ENCODE results near the gene CYP2U1. TPM values are rescaled to one million over a fixed set of nuclear protein-coding genes. Genes with fewer than 3 reads are reported as not detected.

CYP2U1 gene
- total RNA-seq, 2 experiments from 2014 or later, result 2.9 to 4.0 TPM

GRCh38 chr4:107977482-107977881, 46.1 kb downstream of the CYP2U1 start:
- H3K4me1 Mint-ChIP-seq (ENCODE audit: low read depth), result peaks cover 6% of the 10 kb centered on the region
- no peaks in the 10 kb centered on the region for H3K9me3 Mint-ChIP-seq
- no peak overlapping the region for H3K4me3 Mint-ChIP-seq
- Histone ChIP-seq H3K4me1 (ENCODE audit: insufficient read depth, low read length) (no peaks in the 10 kb centered on the region), H3K36me3 (ENCODE audit: insufficient read depth, low read length) (no peaks in the 10 kb centered on the region), H3K27ac (ENCODE audit: low read depth in 1 of 2, low read length in 2 of 2) (no peak overlapping the region), H3K4me3 (ENCODE audit: low read length) (no peak overlapping the region), H3K27me3 (ENCODE audit: control insufficient read depth in 1 of 2, insufficient read depth in 2 of 2, low read length in 2 of 2) (no peaks in the 10 kb centered on the region), H3K9me3 (ENCODE audit: control insufficient read depth in 1 of 2, insufficient read depth in 1 of 2, low read length in 2 of 2) (no peaks in the 10 kb centered on the region)
- DNase-seq (no peak), ATAC-seq (ENCODE audit: poor library complexity) (no peak)
- H3K36me3 Mint-ChIP-seq (ENCODE audit: low read depth), result no peaks in the 10 kb centered on the region
- no peak overlapping the region for H3K27ac Mint-ChIP-seq
- intact Hi-C loops (cut with DNase I, micrococcal nuclease), result no loop called here
- ChIA-PET CTCF (no interaction called here), POLR2A (no interaction called here)
- H3K27me3 Mint-ChIP-seq, result no peaks in the 10 kb centered on the region
- no peak for TF ChIP-seq CTCF (IDR thresholded peaks at IDR 0.05)

- no peaks in the 10 kb centered on the region for H3K27me3 Mint-ChIP-seq
- Histone ChIP-seq H3K27ac (ENCODE audit: low read depth in 1 of 2, low read length in 2 of 2) (no peak overlapping the region), H3K4me1 (ENCODE audit: insufficient read depth, low read length) (no peaks in the 10 kb centered on the region), H3K27me3 (ENCODE audit: control insufficient read depth in 1 of 2, insufficient read depth in 2 of 2, low read length in 2 of 2) (no peaks in the 10 kb centered on the region), H3K9me3 (ENCODE audit: control insufficient read depth in 1 of 2, insufficient read depth in 1 of 2, low read length in 2 of 2) (no peaks in the 10 kb centered on the region), H3K4me3 (ENCODE audit: low read length) (no peak overlapping the region), H3K36me3 (ENCODE audit: insufficient read depth, low read length) (no peaks in the 10 kb centered on the region)
- DNase-seq (no peak), ATAC-seq (ENCODE audit: poor library complexity) (no peak)
- H3K4me1 Mint-ChIP-seq (ENCODE audit: low read depth), result peaks cover 6% of the 10 kb centered on the region
- no peaks in the 10 kb centered on the region for H3K9me3 Mint-ChIP-seq
- intact Hi-C loops (cut with DNase I, micrococcal nuclease), result no loop called here
- ChIA-PET CTCF (no interaction called here), POLR2A (no interaction called here)
- H3K27ac Mint-ChIP-seq, result no peak overlapping the region
- no peaks in the 10 kb centered on the region for H3K36me3 Mint-ChIP-seq (ENCODE audit: low read depth)
- no peak for TF ChIP-seq CTCF (IDR thresholded peaks at IDR 0.05)
- H3K4me3 Mint-ChIP-seq, result no peak overlapping the region
Observed at GRCh38 chr4:107977966-107978705, 46.8 kb downstream of the CYP2U1 start.

- no peak for ATAC-seq (ENCODE audit: poor library complexity)
- H3K27me3 Mint-ChIP-seq, result no peaks in the 10 kb centered on the region
- H3K36me3 ChIP-seq (ENCODE audit: insufficient read depth, low read length), result no peaks in the 10 kb centered on the region
- H3K4me1 ChIP-seq (ENCODE audit: insufficient read depth, low read length), result no peaks in the 10 kb centered on the region
- ChIA-PET CTCF (no interaction called here), POLR2A (no interaction called here)
- no peaks in the 10 kb centered on the region for H3K36me3 Mint-ChIP-seq (ENCODE audit: low read depth)
- H3K9me3 Mint-ChIP-seq, result no peaks in the 10 kb centered on the region
- peaks cover 6% of the 10 kb centered on the region for H3K4me1 Mint-ChIP-seq (ENCODE audit: low read depth)
- no peak overlapping the region for H3K27ac ChIP-seq (ENCODE audit: low read depth in 1 of 2, low read length in 2 of 2)
- no peaks in the 10 kb centered on the region for H3K27me3 ChIP-seq (ENCODE audit: control insufficient read depth in 1 of 2, insufficient read depth in 2 of 2, low read length in 2 of 2)
- no peak overlapping the region for H3K27ac Mint-ChIP-seq
- H3K4me3 Mint-ChIP-seq, result no peak overlapping the region
- intact Hi-C loops (cut with DNase I, micrococcal nuclease), result no loop called here
- DNase-seq, result no peak
- H3K9me3 ChIP-seq (ENCODE audit: control insufficient read depth in 1 of 2, insufficient read depth in 1 of 2, low read length in 2 of 2), result no peaks in the 10 kb centered on the region
- H3K4me3 ChIP-seq (ENCODE audit: low read length), result no peak overlapping the region
- TF ChIP-seq CTCF (IDR thresholded peaks at IDR 0.05), result no peak
Observed at GRCh38 chr4:107978716-107979451, 47.5 kb downstream of the CYP2U1 start.
